ENCODE measurements around the gene RPUSD4.

DNA sequence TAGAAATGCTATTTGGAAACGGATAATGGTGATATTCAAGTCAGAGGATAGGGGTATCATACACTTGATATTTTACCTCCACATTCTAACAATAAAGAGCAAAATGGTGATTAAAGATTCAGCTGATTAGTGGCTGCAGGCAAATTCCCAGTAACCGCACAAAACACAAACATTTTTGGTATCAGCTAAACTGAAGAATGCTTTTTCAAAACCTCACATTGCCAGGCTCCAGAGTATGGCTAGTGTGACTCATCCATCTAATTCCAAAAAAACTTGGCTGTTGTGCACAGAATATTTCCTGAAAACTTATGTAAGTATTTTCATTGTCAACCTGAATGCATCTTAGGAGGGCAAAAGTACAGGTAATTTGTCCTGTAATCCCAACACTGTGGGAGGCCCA lies 46.3 kb upstream of the RPUSD4 start:
- TF ChIP-seq POLR2A (IDR thresholded peaks at IDR 0.05; ENCODE audit: low read length), result no peak
- no peak for TF ChIP-seq GATA1 (IDR thresholded peaks at IDR 0.05; ENCODE audit: low read depth, low read length)
